PC-3 (cell line): Measurements from ENCODE around the gene CIITA.
"Not testable (repeated sequence)": the region's sequence is repeated elsewhere in the genome, so short reads cannot be mapped to it uniquely, and the experiment has no call there.

Source experiments
- CTCF ChIP-seq: fragments of 300-600 bp; sonication (generic); conservative IDR thresholded peaks from 2 replicates; pipeline ENCODE4 v1.5.1; 2017; ENCODE audit warnings: antibody characterized with exemption, low read depth, mild to moderate bottlenecking, low read length
- EZH2 ChIP-seq: fragments of 300-600 bp; sonication (generic); IDR thresholded peaks from one replicate; pipeline ENCODE4 v1.6.1; 2017; ENCODE audit warnings: antibody characterized with exemption, mild to moderate bottlenecking, low read length; ENCODE audit not compliant: unreplicated experiment

GRCh38 chr16:10929097-10929496 is 52.1 kb downstream of the CIITA start:
- TF ChIP-seq CTCF, EZH2: not testable (repeated sequence)
